DMS79 (cell line): ENCODE results near the gene DMRT1.

Source experiments
- DNase-seq: peaks from one replicate; lab custom pipeline; 2025; lab: John Stamatoyannopoulos, UW

DMRT1 gene

GRCh38 chr9:841371-842209, at the start of gene DMRT1:
Gene DMRT1, plus strand, starts transcription at chr9:841697. Its CDS starts 142 bp downstream, at chr9:841839.
- DNase-seq = no peak

- DNase-seq = no peak
Measured at GRCh38 chr9:792331-793260, 48.9 kb upstream of the DMRT1 start.

- no peak for DNase-seq
Measured at GRCh38 chr9:794386-794785, 47.1 kb upstream of the DMRT1 start.

- no peak for DNase-seq
Measured at GRCh38 chr9:795869-796268, 45.6 kb upstream of the DMRT1 start.

- no peak for DNase-seq
Measured at GRCh38 chr9:800591-801150, 40.8 kb upstream of the DMRT1 start.

GRCh38 chr9:801399-802071, 40.0 kb upstream of the DMRT1 start:
- DNase-seq = no peak

GRCh38 chr9:804026-804425, 37.5 kb upstream of the DMRT1 start:
- no peak for DNase-seq

GRCh38 chr9:805151-805550, 36.3 kb upstream of the DMRT1 start:
- no peak for DNase-seq

- DNase-seq = no peak
Measured at GRCh38 chr9:806285-807156, 35.0 kb upstream of the DMRT1 start.

GRCh38 chr9:811106-811531, 30.4 kb upstream of the DMRT1 start:
- DNase-seq = no peak

GRCh38 chr9:818958-819357, 22.5 kb upstream of the DMRT1 start:
- no peak for DNase-seq

- DNase-seq = no peak
Measured at GRCh38 chr9:826500-827280, 14.8 kb upstream of the DMRT1 start.

GRCh38 chr9:840343-840742, 1.2 kb upstream of the DMRT1 start:
- no peak for DNase-seq

GRCh38 chr9:842635-843426, 1.3 kb downstream of the DMRT1 start:
- no peak for DNase-seq

- DNase-seq = no peak
Measured at GRCh38 chr9:843427-843785, 1.9 kb downstream of the DMRT1 start.

- DNase-seq = no peak
Measured at GRCh38 chr9:846852-847251, 5.4 kb downstream of the DMRT1 start.

- DNase-seq = no peak
Measured at GRCh38 chr9:847505-847904, 6.0 kb downstream of the DMRT1 start.

GRCh38 chr9:849431-849830, 7.9 kb downstream of the DMRT1 start:
- no peak for DNase-seq

- no peak for DNase-seq
Measured at GRCh38 chr9:852539-852938, 11.0 kb downstream of the DMRT1 start.

- DNase-seq = no peak
Measured at GRCh38 chr9:859251-859650, 17.8 kb downstream of the DMRT1 start.
